Right renal pelvis (tissue), 4 donors: ENCODE measurements around the gene STK39. TPM values are rescaled to one million over a fixed set of nuclear protein-coding genes. Genes with fewer than 3 reads are reported as not detected.
A peak's percentile ranks its signal among the peaks of the same experiment; 100 is the strongest.
"Not testable (repeated sequence)": the region's sequence is repeated elsewhere in the genome, so short reads cannot be mapped to it uniquely, and the experiment has no call there.

ENCODE experiments used
- DNase-seq, 4 donors: peaks; one replicate each; pipeline ENCODE4 v3.0.0-alpha.2; 2013; ENCODE audit warnings: low read depth in 4 of 4, low spot score in 3 of 4, missing footprints in 1 of 4
- polyA plus RNA-seq, 4 donors: library from polyadenylated mRNA; unstranded; fragments of 120-200 nt; gene quantifications; one replicate each; pipeline ENCODE4 v1.2.1, GENCODE V29; 2013; ENCODE audit not compliant: insufficient read length in 4 of 4

The STK39 gene
- polyA plus RNA-seq = 10 to 100 TPM; 31.2 to 39.8 (median 38.6) TPM

GRCh38 chr2:168247341-168248261 lies at the start of gene STK39:
Gene STK39 (minus strand): TSS chr2:168247595. CDS start chr2:168247435, 160 bp downstream.
- peak; percentile 58 to 69 (median 62) for DNase-seq

GRCh38 chr2:168295051-168295450 lies 47.7 kb upstream of the STK39 start:
- DNase-seq = no peak

- DNase-seq = no peak
Measured at GRCh38 chr2:168294409-168294808, 47.0 kb upstream of the STK39 start.

- no peak for DNase-seq
Measured at GRCh38 chr2:168293766-168294165, 46.4 kb upstream of the STK39 start.

GRCh38 chr2:168290391-168290790 lies 43.0 kb upstream of the STK39 start:
- DNase-seq = no peak

- DNase-seq = no peak
Measured at GRCh38 chr2:168289880-168290279, 42.5 kb upstream of the STK39 start.

- DNase-seq = no peak
Measured at GRCh38 chr2:168286535-168286934, 39.1 kb upstream of the STK39 start.

- DNase-seq = no peak
Measured at GRCh38 chr2:168278424-168278888, 31.1 kb upstream of the STK39 start.

- DNase-seq = no peak
Measured at GRCh38 chr2:168277276-168277675, 29.9 kb upstream of the STK39 start.

- no peak for DNase-seq
Measured at GRCh38 chr2:168272225-168272624, 24.8 kb upstream of the STK39 start.

- not testable (repeated sequence) for DNase-seq
Measured at GRCh38 chr2:168262926-168263325, 15.5 kb upstream of the STK39 start.

- no peak for DNase-seq
Measured at GRCh38 chr2:168256448-168256847, 9.1 kb upstream of the STK39 start.

- DNase-seq = no peak
Measured at GRCh38 chr2:168255866-168256265, 8.5 kb upstream of the STK39 start.

- DNase-seq = no peak
Measured at GRCh38 chr2:168255103-168255502, 7.7 kb upstream of the STK39 start.

- no peak for DNase-seq
Measured at GRCh38 chr2:168254158-168254935, 7.0 kb upstream of the STK39 start.

GRCh38 chr2:168253379-168253778 lies 6.0 kb upstream of the STK39 start:
- no peak for DNase-seq

- DNase-seq = no peak
Measured at GRCh38 chr2:168252976-168253375, 5.6 kb upstream of the STK39 start.

- peak in 3 of 4 donors; percentile 27 to 51 (median 41) for DNase-seq
Measured at GRCh38 chr2:168246483-168247340, 683 bp downstream of the STK39 start.

- DNase-seq = no peak
Measured at GRCh38 chr2:168246072-168246482, 1.3 kb downstream of the STK39 start.

GRCh38 chr2:168245074-168245825 lies 2.1 kb downstream of the STK39 start:
- DNase-seq = no peak
